Endothelial cell of umbilical vein (primary cell): ENCODE measurements around the gene ECEL1.

ENCODE experiments used
- CTCF ChIP-seq, 2 donors: IDR thresholded peaks; 1 replicate in 1 of 2; 2 replicates in 1 of 2; pipeline ENCODE4 v1.5.1; 2011; ENCODE audit warnings: low read length in 2 of 2, mild to moderate bottlenecking in 2 of 2, moderate library complexity in 2 of 2, control low read depth in 1 of 2, inconsistent platforms in 1 of 2, low read depth in 1 of 2; ENCODE audit not compliant: insufficient read depth in 1 of 2; ENCODE audit errors: extremely low read depth in 1 of 2
- EZH2 ChIP-seq: IDR thresholded peaks from 2 replicates; pipeline ENCODE4 v1.6.1; 2012; ENCODE audit warnings: borderline replicate concordance, low read depth, mild to moderate bottlenecking, moderate library complexity, low read length, inconsistent platforms; ENCODE audit not compliant: severe bottlenecking
- FOS ChIP-seq: IDR thresholded peaks from 2 replicates; pipeline ENCODE4 v1.6.1; 2011; ENCODE audit warnings: mild to moderate bottlenecking, low read length, moderate library complexity, borderline replicate concordance; ENCODE audit not compliant: insufficient read depth
- MAX ChIP-seq: IDR thresholded peaks from 2 replicates; pipeline ENCODE4 v1.6.1; 2011; ENCODE audit not compliant: insufficient read depth, insufficient read length
- POLR2A ChIP-seq: IDR thresholded peaks from 2 replicates; pipeline ENCODE4 v1.6.1; 2012; ENCODE audit warnings: low read depth, mild to moderate bottlenecking, control low read depth, low read length
- POLR2AphosphoS5 ChIP-seq: IDR thresholded peaks from 2 replicates; pipeline ENCODE4 v1.6.1; 2012; ENCODE audit warnings: low read depth, mild to moderate bottlenecking, control low read depth, low read length, moderate library complexity; ENCODE audit not compliant: insufficient read depth

- TF ChIP-seq CTCF (IDR thresholded peaks at IDR 0.05; ENCODE audit: extremely low read depth in 1 of 2, insufficient read depth in 1 of 2, low read depth in 1 of 2, low read length in 2 of 2): no peak
- TF ChIP-seq MAX: no peak
- no peak for TF ChIP-seq FOS
- no peak for TF ChIP-seq POLR2A
- no peak for TF ChIP-seq POLR2AphosphoS5
- TF ChIP-seq EZH2: peak; percentile 54
Measured at GRCh38 chr2:232488097-232488711, 570 bp upstream of the ECEL1 start.
